Smooth muscle cell (in vitro differentiated cells): ENCODE results near the gene WDR33. TPM values are rescaled to one million over a fixed set of nuclear protein-coding genes. Genes with fewer than 3 reads are reported as not detected.

Experiments
- DNase-seq: peaks from one replicate; lab custom pipeline; 2025; ENCODE audit not compliant: unreplicated experiment; lab: John Stamatoyannopoulos, UW
- H2AFZ ChIP-seq: fragments of 200-600 bp; sonication (generic); 2 replicates; pipeline ENCODE4 v1.6.0; 2016; ENCODE audit warnings: antibody characterized with exemption, low read depth, mild to moderate bottlenecking
- H3F3A ChIP-seq: fragments of 200-600 bp; sonication (generic); 2 replicates; pipeline ENCODE4 v1.6.0; 2017; ENCODE audit warnings: antibody characterized with exemption, low read depth
- H3K27ac ChIP-seq: fragments of 200-600 bp; sonication (generic); 2 replicates; pipeline ENCODE4 v1.5.1; 2016; ENCODE audit warnings: low read depth, mild to moderate bottlenecking
- H3K27me3 ChIP-seq: fragments of 200-600 bp; sonication (generic); 2 replicates; pipeline ENCODE4 v1.6.1; 2016; ENCODE audit warnings: low read depth, mild to moderate bottlenecking
- H3K36me3 ChIP-seq: fragments of 200-600 bp; sonication (generic); 2 replicates; pipeline ENCODE4 v1.5.1; 2016; ENCODE audit warnings: low read depth
- H3K4me1 ChIP-seq: fragments of 200-600 bp; sonication (generic); 2 replicates; pipeline ENCODE4 v1.5.1; 2016; ENCODE audit warnings: low read depth
- H3K4me2 ChIP-seq: fragments of 200-600 bp; sonication (generic); 2 replicates; pipeline ENCODE4 v1.6.0; 2016; ENCODE audit warnings: mild to moderate bottlenecking
- H3K4me3 ChIP-seq: fragments of 200-600 bp; sonication (generic); 2 replicates; pipeline ENCODE4 v1.5.1; 2016; ENCODE audit warnings: mild to moderate bottlenecking
- H3K79me2 ChIP-seq: fragments of 200-600 bp; sonication (generic); 2 replicates; pipeline ENCODE4 v1.6.0; 2016; ENCODE audit warnings: low read depth, mild to moderate bottlenecking
- H3K9ac ChIP-seq: fragments of 200-600 bp; sonication (generic); 2 replicates; pipeline ENCODE4 v1.6.0; 2016; ENCODE audit warnings: low read depth
- H3K9me3 ChIP-seq: fragments of 200-600 bp; sonication (generic); replicated peaks from 2 replicates; pipeline ENCODE4 v1.5.1; 2016; ENCODE audit warnings: low read depth
- H4K20me1 ChIP-seq: fragments of 200-600 bp; sonication (generic); 2 replicates; pipeline ENCODE4 v1.6.0; 2016; ENCODE audit warnings: low read depth
- CTCF ChIP-seq: fragments of 200-600 bp; sonication (generic); IDR thresholded peaks from 2 replicates; pipeline ENCODE4 v1.5.1; 2017; ENCODE audit warnings: borderline replicate concordance, mild to moderate bottlenecking, antibody characterized with exemption; ENCODE audit not compliant: insufficient read depth, poor library complexity, severe bottlenecking
- WGBS: methylation state at CpG from one replicate; pipeline ENCODE4 v1.1.7; 2016; ENCODE audit warnings: low lambda C conversion rate; 5-methylcytosine and 5-hydroxymethylcytosine counted together
- polyA plus RNA-seq: library from polyadenylated mRNA; unstranded; fragments of >200 nt; fragmentation: Nextera tagmentation; extraction: Ambion mirVana; gene quantifications from 2 replicates; pipeline ENCODE4 v1.2.1, GENCODE V29; 2016
- total RNA-seq: library from RNA; depleted of rRNA; stranded (reverse); fragments of >200 nt; gene quantifications from 2 replicates; pipeline ENCODE4 v1.2.3, GENCODE V29; 2014

Gene WDR33
- total and polyA plus RNA-seq, 2 experiments from 2014 or later: 30.4 to 43.3 TPM

DNA sequence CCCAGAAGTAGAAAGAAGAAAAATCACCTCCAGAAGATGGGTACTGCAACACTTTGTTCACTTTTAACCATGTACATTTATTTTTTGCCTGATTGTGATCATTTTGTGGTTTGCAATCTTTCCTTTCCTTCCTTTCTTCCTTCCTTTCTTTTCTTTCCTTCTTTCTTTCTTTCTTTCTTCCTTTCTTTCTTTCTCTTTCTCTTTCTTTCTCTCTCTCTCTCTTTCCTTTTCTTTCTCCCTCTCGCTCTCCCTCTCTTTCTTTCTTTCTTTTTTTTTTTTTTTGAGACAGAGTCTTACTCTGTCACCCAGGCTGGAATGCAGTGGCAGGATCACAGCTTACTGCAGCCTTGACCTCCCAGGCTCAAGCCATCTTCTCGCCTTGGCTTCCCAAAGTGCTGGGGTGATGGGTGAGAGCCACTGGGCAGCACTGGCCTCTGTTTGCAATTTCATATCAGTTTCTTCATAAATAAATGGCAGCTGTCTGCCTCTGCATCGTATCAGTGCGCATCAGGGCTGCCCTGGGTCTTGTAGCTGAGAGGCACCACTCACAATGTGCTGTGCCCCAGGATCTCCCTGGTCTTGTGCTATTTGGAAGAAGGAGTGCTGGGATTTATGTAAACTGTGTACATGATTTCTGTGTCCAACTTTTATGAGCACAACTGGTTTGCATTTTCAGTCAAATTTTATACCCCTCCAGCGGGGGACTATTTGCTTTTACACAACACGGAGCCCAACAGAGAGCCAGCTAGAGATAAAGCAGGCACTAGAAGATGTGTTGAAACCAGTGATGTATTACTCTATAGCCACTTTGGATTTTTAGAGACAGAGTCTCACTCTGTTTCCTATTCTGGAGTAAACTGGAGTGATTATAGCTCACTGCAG lies 128.8 kb downstream of the WDR33 start:
- 36% methylated on average over 6 of the region's 6 CpGs for WGBS
- Histone ChIP-seq H3K4me3 (no peak overlapping the region), H3K4me2 (no peak overlapping the region), H3K79me2 (no peaks in the 10 kb centered on the region), H4K20me1 (no peaks in the 10 kb centered on the region), H3F3A (peaks cover 30% of the 10 kb centered on the region), H3K27me3 (peaks cover 9% of the 10 kb centered on the region), H3K9me3 (no peaks in the 10 kb centered on the region), H3K9ac (no peak overlapping the region), H2AFZ (no peak overlapping the region), H3K4me1 (peaks cover 16% of the 10 kb centered on the region), H3K27ac (peak overlapping the region; percentile 78), H3K36me3 (no peaks in the 10 kb centered on the region)
- no peak for TF ChIP-seq CTCF
- no peak for DNase-seq

DNA sequence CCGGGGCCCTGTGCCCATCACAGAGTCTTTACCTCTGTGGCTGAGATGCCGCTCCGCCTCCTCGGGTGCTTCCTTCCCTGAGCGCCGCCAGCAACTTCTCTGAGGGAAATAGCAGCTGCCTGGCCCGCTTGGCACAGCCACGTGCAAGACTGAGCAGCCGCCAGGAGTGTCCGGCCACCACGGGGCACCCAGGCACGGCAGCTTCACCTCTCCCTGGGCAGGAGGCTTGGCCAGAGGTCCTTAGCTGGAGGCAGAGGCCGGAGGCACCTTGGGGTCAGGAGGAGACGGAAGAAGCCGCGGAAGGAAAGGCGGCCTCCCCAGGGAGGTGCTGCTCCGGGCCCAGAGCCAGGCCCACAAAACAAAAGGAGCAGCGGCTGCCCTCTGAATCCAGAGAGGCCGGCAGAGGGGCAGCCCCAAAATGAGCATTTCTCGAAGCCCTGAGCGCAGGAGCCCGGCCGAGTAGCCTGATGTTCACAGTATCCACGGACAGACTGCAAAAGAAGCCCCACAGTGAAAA lies 129.6 kb downstream of the WDR33 start:
- no peaks in the 10 kb centered on the region for H3K36me3 ChIP-seq
- no peak for DNase-seq
- H3K27ac ChIP-seq: no peak overlapping the region
- no peak overlapping the region for H2AFZ ChIP-seq
- no peak overlapping the region for H3K9ac ChIP-seq
- H4K20me1 ChIP-seq: no peaks in the 10 kb centered on the region
- WGBS: 89% methylated on average over 25 of the region's 25 CpGs
- H3K27me3 ChIP-seq: peaks cover 13% of the 10 kb centered on the region
- peaks cover 22% of the 10 kb centered on the region for H3F3A ChIP-seq
- TF ChIP-seq CTCF: no peak
- no peaks in the 10 kb centered on the region for H3K79me2 ChIP-seq
- peaks cover 16% of the 10 kb centered on the region for H3K4me1 ChIP-seq
- H3K9me3 ChIP-seq: no peaks in the 10 kb centered on the region
- no peak overlapping the region for H3K4me3 ChIP-seq
- no peak overlapping the region for H3K4me2 ChIP-seq

DNA sequence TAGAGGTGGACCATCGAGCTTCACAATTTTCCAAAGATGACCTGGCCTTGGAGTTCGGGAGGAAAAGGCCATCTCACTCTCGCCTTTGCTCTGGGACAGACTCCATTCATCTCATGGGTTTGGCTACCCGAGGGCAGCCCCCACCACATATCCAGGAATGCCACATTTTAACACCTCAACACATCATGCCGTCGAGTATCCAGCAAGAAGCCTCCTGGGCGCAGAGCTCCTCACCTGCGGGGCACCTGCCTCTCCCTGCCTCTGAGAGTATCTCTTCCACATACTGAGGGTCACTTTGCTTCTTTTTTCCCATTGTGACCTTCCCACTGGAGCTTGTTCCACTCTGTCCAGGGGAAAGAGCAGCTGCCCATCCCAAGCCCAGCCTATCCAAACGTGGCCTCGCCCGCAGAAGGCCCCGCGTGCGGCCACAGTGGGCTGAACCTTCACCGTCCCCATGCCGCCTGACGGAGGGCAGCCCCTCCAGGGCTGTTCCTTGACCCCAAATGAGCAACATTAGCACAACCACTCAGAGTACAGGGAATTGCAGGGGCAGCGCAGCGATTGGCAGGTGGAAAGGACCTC lies 130.2 kb downstream of the WDR33 start:
- Histone ChIP-seq H3K79me2 (no peaks in the 10 kb centered on the region), H2AFZ (no peak overlapping the region), H3K27ac (no peak overlapping the region), H3K4me2 (no peak overlapping the region), H3F3A (peaks cover 19% of the 10 kb centered on the region), H3K36me3 (no peaks in the 10 kb centered on the region), H3K27me3 (peaks cover 13% of the 10 kb centered on the region), H3K4me1 (peaks cover 11% of the 10 kb centered on the region), H3K9me3 (no peaks in the 10 kb centered on the region), H3K4me3 (no peak overlapping the region), H4K20me1 (no peaks in the 10 kb centered on the region), H3K9ac (no peak overlapping the region)
- no peak for TF ChIP-seq CTCF
- WGBS: 95% methylated on average over 19 of the region's 19 CpGs
- no peak for DNase-seq
